Pancreas (tissue), 10 donors: Measurements from ENCODE around the gene DHX58. TPM values are rescaled to one million over a fixed set of nuclear protein-coding genes. Genes with fewer than 3 reads are reported as not detected.
A peak's percentile ranks its signal among the peaks of the same experiment; 100 is the strongest.

Experiments
- ATAC-seq, 4 donors: fragments of 200-7000 bp; cut with Tn5 transposase; one replicate each; pipeline versions ENCODE4 v1.8.0 to v1.9.1; 2020; ENCODE audit warnings: mild to moderate bottlenecking in 4 of 4, moderate library complexity in 4 of 4
- DNase-seq, 6 donors: peaks; one replicate each; pipeline ENCODE4 v3.0.0-alpha.2; 2020
- FAIRE-seq: peaks from 2 replicates; lab custom pipeline; 2012; peaks lifted over from hg19 to GRCh38; lab: Jason Lieb, UNC
- H3K27ac ChIP-seq, 4 donors: fragments of 200-600 bp; sonication (generic); 1 replicate in 3 of 4; 2 replicates in 1 of 4; pipeline versions ENCODE4 v1.5.0 to v1.8.0; 2020
- H3K27me3 ChIP-seq, 4 donors: fragments of 200-600 bp; one replicate each; pipeline ENCODE4 v1.8.0; 2021
- H3K36me3 ChIP-seq, 3 donors: fragments of 200-600 bp; sonication (generic) in 1 of 3; one replicate each; pipeline versions ENCODE4 v1.5.0 to v1.8.0; 2020 to 2021
- H3K4me1 ChIP-seq, 3 donors: fragments of 200-600 bp; one replicate each; pipeline ENCODE4 v1.8.0; 2021
- H3K4me3 ChIP-seq, 4 donors: fragments of 200-600 bp; sonication (generic) in 2 of 4; one replicate each; pipeline versions ENCODE4 v1.5.0 to v1.8.0; 2020 to 2021
- H3K9me3 ChIP-seq, 4 donors: fragments of 200-600 bp; one replicate each; pipeline ENCODE4 v1.8.0; 2021
- WGBS, 2 donors: extraction: QIAGEN DNeasy Blood & Tissue Kit; methylation state at CpG; one replicate each; pipeline ENCODE4 v1.1.7; 2013; 5-methylcytosine and 5-hydroxymethylcytosine counted together
- intact Hi-C, 3 donors: fragments of 100-400 bp; cut with DNase I; formaldehyde crosslinking; loops; one replicate each; pipeline versions ENCODE4 v1.11.1 to v1.14.2; 2022
- polyA plus RNA-seq, 2 donors: library from polyadenylated mRNA; stranded (reverse); fragments of 200-250 nt; gene quantifications; one replicate each; pipeline ENCODE4 v1.2.3, GENCODE V29; 2013
- total RNA-seq, 6 donors: library from RNA; stranded (reverse); fragmentation: NEBNext Ultra II Directional in 4 of 6; extraction: Animal tissue kit (Norgen Biotek cat#: 25700) in 4 of 6; gene quantifications; one replicate each; pipeline versions ENCODE4 v1.2.1 to v1.2.4, GENCODE V29; 2021 to 2023
- TF ChIP-seq, protein P1 (sequence below), 4 donors: fragments of 200-600 bp; sonication (generic) in 3 of 4; IDR thresholded peaks; one replicate each; pipeline versions ENCODE4 v1.5.0 to v1.8.0; 2021; ENCODE audit warnings: antibody characterized with exemption in 4 of 4
- donor health status: healthy with polysubstance abuse.
- donor health status: DM: no; HTN: no; CAD: no; lungs with moderate emphysema.
- donor health status: DM: no; HTN: no; CAD: no.
- donor health status: control.
- donor health status: control.
- donor health status: Bipolar disorder and iron deficiency.
- donor health status: DM: yes; HTN: yes; CAD: no.
- donor health status: DM: no; HTN: no; CAD: no.
- donor health status: DM: no; HTN: no; CAD: no.
- donor health status: DM: yes; HTN: yes; CAD: no.

Gene DHX58
- total and polyA plus RNA-seq, 8 donors: 3.7 to 22.8 (median 6.8) TPM

DNA sequence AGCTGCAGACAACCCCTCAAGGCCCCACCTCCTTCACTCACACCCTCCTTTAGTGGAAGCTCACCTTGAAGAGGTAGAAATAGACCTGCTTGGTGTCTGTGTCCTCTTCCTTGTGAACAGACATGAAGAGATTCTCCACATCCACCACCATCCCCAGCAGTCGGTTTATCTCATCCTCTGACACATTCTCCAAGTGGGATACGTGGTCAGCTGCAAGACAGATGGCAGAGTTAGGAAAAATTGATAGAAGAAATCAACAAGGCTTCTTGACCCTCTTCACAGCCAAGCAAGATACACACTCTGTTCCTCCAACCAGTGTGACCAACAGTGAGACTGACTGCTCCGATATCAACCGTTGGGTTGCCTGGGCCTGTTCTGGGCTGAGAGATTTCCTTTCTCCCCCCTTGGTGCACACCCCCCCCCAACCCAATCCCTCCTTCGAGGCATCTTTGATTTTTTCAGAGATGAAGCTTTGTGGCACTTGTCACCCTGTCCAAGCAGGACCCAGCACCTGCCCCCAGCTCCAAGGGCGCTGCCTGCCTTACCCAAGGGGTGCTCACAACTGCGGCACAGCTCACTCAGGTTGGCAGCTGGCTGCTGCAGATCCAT, 7.8 kb upstream of the DHX58 start:
- TF ChIP-seq, protein P1, sequence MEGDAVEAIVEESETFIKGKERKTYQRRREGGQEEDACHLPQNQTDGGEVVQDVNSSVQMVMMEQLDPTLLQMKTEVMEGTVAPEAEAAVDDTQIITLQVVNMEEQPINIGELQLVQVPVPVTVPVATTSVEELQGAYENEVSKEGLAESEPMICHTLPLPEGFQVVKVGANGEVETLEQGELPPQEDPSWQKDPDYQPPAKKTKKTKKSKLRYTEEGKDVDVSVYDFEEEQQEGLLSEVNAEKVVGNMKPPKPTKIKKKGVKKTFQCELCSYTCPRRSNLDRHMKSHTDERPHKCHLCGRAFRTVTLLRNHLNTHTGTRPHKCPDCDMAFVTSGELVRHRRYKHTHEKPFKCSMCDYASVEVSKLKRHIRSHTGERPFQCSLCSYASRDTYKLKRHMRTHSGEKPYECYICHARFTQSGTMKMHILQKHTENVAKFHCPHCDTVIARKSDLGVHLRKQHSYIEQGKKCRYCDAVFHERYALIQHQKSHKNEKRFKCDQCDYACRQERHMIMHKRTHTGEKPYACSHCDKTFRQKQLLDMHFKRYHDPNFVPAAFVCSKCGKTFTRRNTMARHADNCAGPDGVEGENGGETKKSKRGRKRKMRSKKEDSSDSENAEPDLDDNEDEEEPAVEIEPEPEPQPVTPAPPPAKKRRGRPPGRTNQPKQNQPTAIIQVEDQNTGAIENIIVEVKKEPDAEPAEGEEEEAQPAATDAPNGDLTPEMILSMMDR (IDR thresholded peaks at IDR 0.05): no peak
- H3K4me1 ChIP-seq: peaks cover 9 to 17% (median 15%) of the 10 kb centered on the region in 3 donors
- ATAC-seq: no peak
- no peak overlapping the region for H3K27ac ChIP-seq
- intact Hi-C loops: no loop called here
- 35 to 45% methylated on average over 7 of the region's 7 CpGs for WGBS, 2 donors
- peak in 1 of 6 donors; percentile 48 for DNase-seq
- no peaks in the 10 kb centered on the region for H3K9me3 ChIP-seq
- no peaks in the 10 kb centered on the region for H3K27me3 ChIP-seq
- peak overlapping the region; percentile 41 to 85 (median 78) for H3K4me3 ChIP-seq
- H3K36me3 ChIP-seq: no peaks in the 10 kb centered on the region
- no peak for FAIRE-seq

DNA sequence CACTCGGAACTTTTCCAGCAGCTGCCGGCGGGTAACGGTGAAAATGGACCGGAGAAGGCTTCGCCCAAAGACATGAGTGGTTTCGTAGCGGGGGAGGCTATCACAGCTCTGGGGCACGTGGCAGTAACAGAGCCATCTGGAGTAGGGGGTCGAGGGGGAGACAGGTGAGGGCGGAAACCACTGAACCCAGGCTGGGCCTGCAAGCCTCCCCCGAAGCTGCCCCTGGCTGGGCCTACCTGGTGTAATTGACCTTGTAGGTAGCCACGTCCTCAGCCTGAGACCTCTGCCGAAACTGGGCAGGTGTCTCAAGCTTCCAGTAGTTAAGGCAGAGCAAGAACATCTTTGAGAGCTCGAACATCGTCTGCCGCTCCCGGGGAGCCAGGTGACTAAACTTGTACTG, 6.8 kb upstream of the DHX58 start:
- H3K4me1 ChIP-seq: peaks cover 9 to 17% (median 15%) of the 10 kb centered on the region in 3 donors
- H3K27ac ChIP-seq: no peak overlapping the region
- TF ChIP-seq, protein P1 (IDR thresholded peaks at IDR 0.05): no peak
- intact Hi-C loops: loop anchor here in 2 of 3 donors (5.0 to 10.0 kb wide), 3 partner anchors 94 to 154 kb away; partner anchors contain the start of genes NKIRAS2 (in 2 of the 2) and CNP (in 1 of the 2)
- ATAC-seq (no peak), DNase-seq (peak in 2 of 6 donors; percentile 41 to 72), FAIRE-seq (no peak)
- no peak overlapping the region for H3K4me3 ChIP-seq
- 85 to 86% methylated on average over 18 of the region's 18 CpGs for WGBS, 2 donors
- no peaks in the 10 kb centered on the region for H3K9me3 ChIP-seq
- no peaks in the 10 kb centered on the region for H3K36me3 ChIP-seq
- H3K27me3 ChIP-seq: no peaks in the 10 kb centered on the region

DNA sequence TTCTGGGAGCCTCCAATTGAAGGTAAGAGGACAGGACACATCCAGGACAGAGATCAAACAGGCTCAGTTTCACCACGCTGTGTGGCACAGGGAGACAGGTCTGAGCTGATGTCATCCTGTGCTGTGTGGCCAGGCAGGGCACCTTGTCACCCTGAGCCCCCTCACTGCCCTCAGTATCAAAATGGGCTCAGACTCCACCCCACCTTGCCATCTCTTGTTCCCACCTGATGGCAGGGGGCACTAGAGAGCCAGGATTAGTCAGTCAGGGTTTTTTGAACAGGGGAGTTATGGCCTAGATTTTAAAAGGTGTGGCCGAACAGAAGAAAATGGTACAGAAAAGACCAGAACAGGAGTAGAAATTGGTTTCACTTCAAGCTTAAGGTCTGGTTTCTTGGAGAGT, 6.0 kb upstream of the DHX58 start:
- TF ChIP-seq, protein P1 (IDR thresholded peaks at IDR 0.05): peak in 2 of 4 donors; percentile 11 to 17

DNA sequence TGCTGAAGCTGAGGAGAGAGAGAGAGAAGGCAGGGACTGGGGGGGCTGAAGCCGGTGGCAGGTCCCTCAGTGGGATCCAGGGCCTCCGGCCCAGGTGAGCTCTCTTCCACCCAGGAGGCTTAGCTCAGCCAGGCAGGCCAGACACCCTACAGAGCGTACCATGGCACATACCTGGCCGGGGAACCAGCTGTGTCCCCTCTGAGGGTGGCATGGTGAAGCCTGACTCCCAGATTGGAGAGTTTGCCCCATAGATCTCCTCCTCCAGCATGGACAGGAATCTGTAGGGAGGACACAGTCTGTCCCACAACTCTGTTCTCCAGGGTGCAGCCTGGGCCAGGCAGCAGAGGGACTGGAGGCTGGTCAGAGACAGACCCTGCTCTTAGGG, 5.6 kb upstream of the DHX58 start:
- no peak for FAIRE-seq
- Histone ChIP-seq H3K9me3 (no peaks in the 10 kb centered on the region), H3K4me1 (peaks cover 11 to 19% (median 16%) of the 10 kb centered on the region in 3 donors), H3K36me3 (peaks cover 0 to 4% (median 0%) of the 10 kb centered on the region in 3 donors), H3K4me3 (no peak overlapping the region), H3K27ac (no peak overlapping the region), H3K27me3 (no peaks in the 10 kb centered on the region)
- no peak for DNase-seq
- WGBS, 2 donors: 89 to 91% methylated on average over 4 of the region's 4 CpGs
- no peak for ATAC-seq
- intact Hi-C loops: loop anchor here in 2 of 3 donors (5.0 to 10.0 kb wide), 3 partner anchors 93 to 153 kb away; partner anchors contain the start of genes NKIRAS2 (in 2 of the 2) and CNP (in 1 of the 2)
- TF ChIP-seq, protein P1 (IDR thresholded peaks at IDR 0.05): no peak

More for the DNA sequence above, 6.0 kb upstream of the DHX58 start:
- H3K4me1 ChIP-seq: peaks cover 9 to 17% (median 15%) of the 10 kb centered on the region in 3 donors
- no peak for FAIRE-seq
- no peak overlapping the region for H3K4me3 ChIP-seq
- intact Hi-C loops: loop anchor here in 2 of 3 donors (5.0 to 10.0 kb wide), 3 partner anchors 94 to 154 kb away; partner anchors contain the start of genes NKIRAS2 (in 2 of the 2) and CNP (in 1 of the 2)
- no peak for ATAC-seq
- DNase-seq: peak in 1 of 6 donors; percentile 42
- no peaks in the 10 kb centered on the region for H3K9me3 ChIP-seq
- 69 to 73% methylated on average over 2 of the region's 2 CpGs for WGBS, 2 donors
- no peak overlapping the region for H3K27ac ChIP-seq
- H3K36me3 ChIP-seq: peaks cover 0 to 4% (median 0%) of the 10 kb centered on the region in 3 donors
- no peaks in the 10 kb centered on the region for H3K27me3 ChIP-seq
